Mesothelial cell of epicardium (in vitro differentiated cells): ENCODE data around the gene COX6B2. TPM values are rescaled to one million over a fixed set of nuclear protein-coding genes. Genes with fewer than 3 reads are reported as not detected.

Experiments
- DNase-seq, 2 experiments: peaks; one replicate each; pipeline ENCODE4 v3.0.0; 2021; ENCODE audit warnings: low spot score in 2 of 2; ENCODE audit not compliant: unreplicated experiment in 2 of 2
- H3K27ac Mint-ChIP-seq: 2 replicates; pipeline ENCODE4 v1.8.0; 2021; ENCODE audit warnings: mixed read lengths
- H3K27me3 Mint-ChIP-seq: 2 replicates; pipeline ENCODE4 v1.8.0; 2021; ENCODE audit warnings: low read depth, mixed read lengths
- H3K36me3 Mint-ChIP-seq: 2 replicates; pipeline ENCODE4 v1.8.0; 2021; ENCODE audit warnings: mixed read lengths
- H3K4me1 Mint-ChIP-seq: 2 replicates; pipeline ENCODE4 v1.8.0; 2021; ENCODE audit warnings: mixed read lengths
- H3K4me3 Mint-ChIP-seq: 2 replicates; pipeline ENCODE4 v1.8.0; 2021; ENCODE audit warnings: mild to moderate bottlenecking, moderate library complexity, mixed read lengths
- H3K9me3 Mint-ChIP-seq: 2 replicates; pipeline ENCODE4 v1.8.0; 2021; ENCODE audit warnings: mixed read lengths
- total RNA-seq: library from RNA; stranded (reverse); gene quantifications from 3 replicates; pipeline ENCODE4 v1.2.1, GENCODE V29; 2021
- TF ChIP-seq, protein P1 (sequence below): fragments of 200-600 bp; sonication (generic); IDR thresholded peaks from one replicate; pipeline ENCODE4 v1.5.0; 2021; ENCODE audit warnings: antibody characterized with exemption; ENCODE audit not compliant: unreplicated experiment

Gene COX6B2
- total RNA-seq, 1 donor from 2014 or later = 11.5 TPM

DNA sequence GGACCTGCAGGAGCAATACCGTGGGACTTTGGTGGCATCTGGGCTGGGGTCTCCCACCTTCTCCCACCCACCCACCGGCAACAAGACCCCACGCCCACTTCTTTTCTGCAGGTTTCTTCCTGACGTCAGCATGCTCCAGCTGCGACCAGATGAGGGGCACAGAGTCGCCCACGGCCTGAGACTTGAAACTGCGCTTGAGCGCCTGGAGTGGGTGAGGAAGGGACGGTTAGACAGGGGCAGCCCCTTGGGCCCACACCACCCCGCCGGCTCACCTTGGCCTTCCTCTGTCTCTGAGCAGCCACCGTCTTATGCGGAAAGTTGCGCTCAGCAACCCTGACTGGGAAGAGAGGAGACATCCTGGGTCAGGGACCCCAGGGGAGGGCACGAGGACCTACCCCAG lies 6.4 kb upstream of the COX6B2 start:
- Mint-ChIP-seq H3K4me1 (peaks cover 3% of the 10 kb centered on the region), H3K36me3 (no peaks in the 10 kb centered on the region), H3K4me3 (no peak overlapping the region), H3K27me3 (peaks cover 25% of the 10 kb centered on the region), H3K27ac (no peak overlapping the region), H3K9me3 (no peaks in the 10 kb centered on the region)
- TF ChIP-seq, protein P1, sequence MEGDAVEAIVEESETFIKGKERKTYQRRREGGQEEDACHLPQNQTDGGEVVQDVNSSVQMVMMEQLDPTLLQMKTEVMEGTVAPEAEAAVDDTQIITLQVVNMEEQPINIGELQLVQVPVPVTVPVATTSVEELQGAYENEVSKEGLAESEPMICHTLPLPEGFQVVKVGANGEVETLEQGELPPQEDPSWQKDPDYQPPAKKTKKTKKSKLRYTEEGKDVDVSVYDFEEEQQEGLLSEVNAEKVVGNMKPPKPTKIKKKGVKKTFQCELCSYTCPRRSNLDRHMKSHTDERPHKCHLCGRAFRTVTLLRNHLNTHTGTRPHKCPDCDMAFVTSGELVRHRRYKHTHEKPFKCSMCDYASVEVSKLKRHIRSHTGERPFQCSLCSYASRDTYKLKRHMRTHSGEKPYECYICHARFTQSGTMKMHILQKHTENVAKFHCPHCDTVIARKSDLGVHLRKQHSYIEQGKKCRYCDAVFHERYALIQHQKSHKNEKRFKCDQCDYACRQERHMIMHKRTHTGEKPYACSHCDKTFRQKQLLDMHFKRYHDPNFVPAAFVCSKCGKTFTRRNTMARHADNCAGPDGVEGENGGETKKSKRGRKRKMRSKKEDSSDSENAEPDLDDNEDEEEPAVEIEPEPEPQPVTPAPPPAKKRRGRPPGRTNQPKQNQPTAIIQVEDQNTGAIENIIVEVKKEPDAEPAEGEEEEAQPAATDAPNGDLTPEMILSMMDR = no peak
- no peak for DNase-seq

DNA sequence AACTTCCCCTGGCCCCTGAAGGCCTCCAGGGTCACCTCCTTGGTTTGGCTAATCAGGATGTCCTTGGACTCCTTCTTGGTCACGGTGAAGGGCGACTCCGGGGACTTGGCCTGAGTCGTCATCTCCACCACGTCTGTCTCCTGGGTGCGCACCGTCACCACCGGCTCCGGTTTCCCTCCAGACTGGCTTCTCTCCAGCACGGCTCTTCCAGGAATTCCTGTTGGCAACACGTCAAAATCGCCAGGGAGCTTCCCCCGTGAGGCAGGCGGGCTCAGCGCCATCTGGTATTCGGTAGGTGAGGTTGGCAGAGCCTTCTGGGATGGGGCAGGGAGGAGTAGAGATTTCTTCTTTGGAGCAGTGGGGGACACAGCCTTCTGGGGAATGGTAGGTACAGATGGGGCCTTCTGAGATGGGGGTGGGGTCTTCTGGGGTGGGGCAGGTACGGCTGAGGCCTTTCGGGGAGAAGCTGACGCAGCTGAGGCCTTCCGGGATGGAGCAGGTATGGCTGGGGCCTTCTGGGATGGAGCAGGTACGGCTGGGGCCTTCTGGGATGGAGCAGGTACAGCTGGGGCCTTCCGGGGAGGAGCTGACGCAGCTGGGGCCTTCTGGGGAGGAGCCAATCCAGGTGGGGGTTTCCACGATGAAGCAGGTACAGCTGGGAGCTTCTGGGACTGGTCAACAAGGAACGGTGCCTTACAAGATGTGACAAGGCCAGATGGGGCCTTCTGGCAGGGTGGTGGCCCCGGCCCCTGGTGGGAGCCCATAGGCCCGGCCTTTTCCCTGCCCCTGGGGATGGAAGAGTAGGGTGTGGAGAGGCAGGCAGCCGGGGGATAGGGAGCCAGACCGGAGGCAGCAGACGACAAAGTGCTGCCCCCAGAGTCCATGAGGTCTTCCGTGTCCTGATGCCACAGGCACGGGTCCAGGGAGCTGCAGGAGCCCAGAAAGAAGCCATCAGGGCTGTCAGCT lies 4.7 kb upstream of the COX6B2 start:
- no peak for DNase-seq
- Mint-ChIP-seq H3K27me3 (peaks cover 34% of the 10 kb centered on the region), H3K9me3 (no peaks in the 10 kb centered on the region), H3K4me3 (no peak overlapping the region), H3K36me3 (no peaks in the 10 kb centered on the region), H3K4me1 (peaks cover 8% of the 10 kb centered on the region), H3K27ac (peak overlapping the region; percentile 10)
- TF ChIP-seq, protein P1 = no peak

DNA sequence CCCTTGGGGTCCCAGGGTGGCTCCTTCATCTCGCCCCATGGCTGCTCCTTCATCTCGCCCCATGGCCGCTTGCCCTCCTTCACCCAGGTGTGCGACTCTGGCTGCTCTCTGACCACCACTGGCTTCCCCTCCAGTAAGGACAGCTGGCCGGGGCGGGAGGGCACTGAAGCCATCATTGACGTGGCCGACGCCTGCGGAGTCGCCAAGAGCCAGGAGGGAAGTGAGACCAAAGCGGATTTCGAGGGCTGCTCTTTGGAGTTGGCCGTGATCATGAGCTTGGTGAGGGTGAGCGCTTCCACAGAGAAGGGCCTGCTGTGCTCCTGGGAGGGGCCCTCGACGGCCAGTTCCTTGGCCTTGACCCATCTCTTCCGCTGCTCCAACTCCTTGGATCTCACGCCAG lies 4.0 kb upstream of the COX6B2 start:
- peaks cover 41% of the 10 kb centered on the region for H3K27me3 Mint-ChIP-seq
- no peaks in the 10 kb centered on the region for H3K9me3 Mint-ChIP-seq
- H3K36me3 Mint-ChIP-seq = no peaks in the 10 kb centered on the region

DNA sequence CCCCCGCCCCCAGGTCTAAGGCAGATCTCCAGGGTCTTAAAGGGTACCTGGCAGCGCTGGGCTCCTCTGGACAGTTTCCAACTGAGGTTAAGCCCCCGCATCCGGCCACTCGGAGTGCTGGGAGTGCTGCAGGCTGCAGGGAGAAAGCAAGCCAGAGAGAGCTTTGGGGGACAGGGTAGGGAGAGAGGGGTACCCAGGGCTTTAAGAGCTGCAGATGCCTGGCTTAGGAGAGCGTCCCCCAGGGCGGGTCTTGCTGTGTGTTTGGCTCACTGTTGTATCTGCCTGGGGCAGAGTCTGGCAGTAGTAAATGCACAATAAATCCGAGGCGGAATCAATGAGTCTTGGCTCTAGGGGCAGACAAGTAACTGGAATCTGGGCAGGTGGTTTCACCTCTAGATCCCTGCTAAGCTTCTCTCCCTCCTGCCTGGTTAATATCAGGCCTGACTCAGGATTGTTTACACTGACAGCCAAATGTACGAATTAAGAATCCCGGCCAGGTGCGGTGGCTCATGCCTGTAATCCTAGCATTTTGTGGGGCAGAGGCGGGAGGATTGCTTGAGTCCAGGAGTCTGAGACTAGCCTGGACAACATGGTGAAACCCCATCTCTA lies 798 bp upstream of the COX6B2 start:
- H3K4me1 Mint-ChIP-seq = peaks cover 21% of the 10 kb centered on the region
- peak overlapping the region; percentile 53 for H3K27ac Mint-ChIP-seq
- peak overlapping the region; percentile 37 for H3K4me3 Mint-ChIP-seq
- TF ChIP-seq, protein P1 = no peak
- no peaks in the 10 kb centered on the region for H3K36me3 Mint-ChIP-seq
- no peak for DNase-seq
- H3K9me3 Mint-ChIP-seq = no peaks in the 10 kb centered on the region
- peaks cover 68% of the 10 kb centered on the region for H3K27me3 Mint-ChIP-seq

More for the DNA sequence above, 4.0 kb upstream of the COX6B2 start:
- DNase-seq = no peak
- TF ChIP-seq, protein P1 = no peak
- H3K4me1 Mint-ChIP-seq = peaks cover 10% of the 10 kb centered on the region
- no peak overlapping the region for H3K4me3 Mint-ChIP-seq
- H3K27ac Mint-ChIP-seq = no peak overlapping the region

DNA sequence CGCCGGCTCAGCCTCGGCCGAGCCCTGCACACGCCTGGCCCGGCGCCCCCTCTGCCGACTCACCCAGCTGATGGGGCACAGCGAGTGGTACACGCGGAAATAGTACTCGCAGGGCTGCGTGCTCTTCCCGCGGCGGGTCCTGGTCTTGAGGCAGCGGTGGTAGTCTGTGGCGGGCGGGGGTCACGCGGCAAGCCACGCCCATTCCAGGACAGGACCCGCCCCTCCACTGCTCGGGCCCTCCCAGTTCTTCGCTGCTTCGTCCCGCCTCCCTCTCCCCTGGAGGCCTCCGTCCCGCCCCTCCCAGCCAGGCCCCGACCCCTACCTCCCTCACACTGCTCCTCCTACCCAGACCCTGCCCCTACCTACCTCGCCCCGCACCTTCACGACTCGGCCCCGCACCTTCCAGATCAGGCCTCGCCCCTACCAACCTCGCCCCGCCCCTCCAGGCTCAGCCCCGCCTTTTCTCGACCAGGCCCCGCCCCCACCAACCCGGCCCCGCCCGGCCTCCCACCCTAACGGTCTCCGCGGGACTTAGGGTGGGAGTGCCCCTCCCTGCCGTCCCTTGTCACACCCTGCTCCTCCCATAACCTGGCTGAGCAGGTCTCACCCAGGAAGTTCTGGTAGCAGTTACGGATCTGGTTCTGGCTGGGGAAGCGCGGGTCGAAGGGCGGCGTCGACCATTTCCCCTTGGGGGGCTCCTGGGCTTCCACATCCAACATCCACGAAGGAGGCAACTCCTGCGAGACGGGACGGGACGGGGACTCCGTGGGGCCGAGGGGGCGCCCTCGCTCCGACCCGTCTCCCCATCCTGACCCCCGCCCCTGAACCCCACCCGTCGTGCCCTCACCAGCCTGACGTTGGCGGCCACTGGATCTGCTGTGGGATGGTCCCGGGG lies 469 bp downstream of the COX6B2 start:
- DNase-seq = peak in 1 of 2 experiments; percentile 80
- no peak overlapping the region for H3K27ac Mint-ChIP-seq
- H3K4me3 Mint-ChIP-seq = peak overlapping the region; percentile 65
- peaks cover 21% of the 10 kb centered on the region for H3K4me1 Mint-ChIP-seq
- H3K9me3 Mint-ChIP-seq = no peaks in the 10 kb centered on the region
- no peaks in the 10 kb centered on the region for H3K36me3 Mint-ChIP-seq
- TF ChIP-seq, protein P1 = no peak
- peaks cover 68% of the 10 kb centered on the region for H3K27me3 Mint-ChIP-seq
